ENCODE results near the gene GGN.

DNA sequence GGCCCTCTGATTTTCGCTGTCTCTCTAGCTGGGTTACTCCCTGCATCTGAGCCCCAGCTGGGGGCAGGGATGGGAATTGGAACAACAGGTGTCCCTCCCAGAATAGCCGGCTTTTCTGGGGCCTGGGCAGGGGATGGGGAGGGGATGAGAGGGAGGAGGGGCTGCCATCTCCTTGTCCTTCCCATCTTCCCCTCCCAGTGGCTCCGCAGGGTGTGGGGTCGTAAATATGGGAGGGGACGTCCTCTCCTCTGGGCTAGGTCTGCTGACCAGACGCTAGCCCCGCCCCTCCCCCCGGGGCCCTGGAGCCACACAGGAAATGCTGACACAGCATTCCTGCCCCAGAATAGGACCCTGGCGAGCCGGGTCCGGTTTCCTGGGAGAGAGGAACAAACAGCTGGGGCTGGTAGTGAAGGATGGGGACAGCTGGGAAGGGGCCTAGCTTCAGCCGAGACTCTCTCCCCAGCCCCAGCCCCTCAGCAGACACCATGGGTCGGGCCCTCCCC, 46.8 kb upstream of the GGN start:
- TF ChIP-seq, protein P1, sequence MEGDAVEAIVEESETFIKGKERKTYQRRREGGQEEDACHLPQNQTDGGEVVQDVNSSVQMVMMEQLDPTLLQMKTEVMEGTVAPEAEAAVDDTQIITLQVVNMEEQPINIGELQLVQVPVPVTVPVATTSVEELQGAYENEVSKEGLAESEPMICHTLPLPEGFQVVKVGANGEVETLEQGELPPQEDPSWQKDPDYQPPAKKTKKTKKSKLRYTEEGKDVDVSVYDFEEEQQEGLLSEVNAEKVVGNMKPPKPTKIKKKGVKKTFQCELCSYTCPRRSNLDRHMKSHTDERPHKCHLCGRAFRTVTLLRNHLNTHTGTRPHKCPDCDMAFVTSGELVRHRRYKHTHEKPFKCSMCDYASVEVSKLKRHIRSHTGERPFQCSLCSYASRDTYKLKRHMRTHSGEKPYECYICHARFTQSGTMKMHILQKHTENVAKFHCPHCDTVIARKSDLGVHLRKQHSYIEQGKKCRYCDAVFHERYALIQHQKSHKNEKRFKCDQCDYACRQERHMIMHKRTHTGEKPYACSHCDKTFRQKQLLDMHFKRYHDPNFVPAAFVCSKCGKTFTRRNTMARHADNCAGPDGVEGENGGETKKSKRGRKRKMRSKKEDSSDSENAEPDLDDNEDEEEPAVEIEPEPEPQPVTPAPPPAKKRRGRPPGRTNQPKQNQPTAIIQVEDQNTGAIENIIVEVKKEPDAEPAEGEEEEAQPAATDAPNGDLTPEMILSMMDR (conservative IDR thresholded peaks at IDR 0.05 in 1 of 2, IDR thresholded peaks at IDR 0.05 in 1 of 2; ENCODE audit: extremely low read depth in 1 of 2, insufficient read depth in 1 of 2, low read depth in 1 of 2, low read length in 2 of 2): no peak
- no peak for TF ChIP-seq EZH2 (IDR thresholded peaks at IDR 0.05; ENCODE audit: borderline replicate concordance, low read length)
